Endothelial cell of umbilical vein (primary cell): ENCODE results near the gene ENTREP1. TPM values are rescaled to one million over a fixed set of nuclear protein-coding genes. Genes with fewer than 3 reads are reported as not detected.

Source experiments
- BruUV-seq: library from RNA; stranded (reverse); fragments of 400-500 nt; replicated peaks from 2 replicates; lab custom pipeline; 2021; lab: Mats Ljungman, UMichigan
- CTCF ChIA-PET: fragments of 300-600, 350-600 bp; sonication (Branson Sonifier 250); formaldehyde crosslinking; loops from one replicate; lab custom pipeline; 2021; ENCODE audit warnings: antibody characterized with exemption, inconsistent platforms; lab: Charles Lee
- POLR2A ChIA-PET: fragments of 300-600, 350-600 bp; sonication (Branson Sonifier 250); formaldehyde crosslinking; loops from one replicate; lab custom pipeline; 2021; ENCODE audit warnings: antibody characterized with exemption, inconsistent platforms; lab: Charles Lee
- DNase-seq: peaks from one replicate; pipeline ENCODE4 v3.0.0-alpha.2; 2011; ENCODE audit warnings: low read depth, low spot score
- FAIRE-seq: peaks from 2 replicates; lab custom pipeline; 2011; peaks lifted over from hg19 to GRCh38; lab: Jason Lieb, UNC
- H2AFZ ChIP-seq: 2 replicates; pipeline ENCODE4 v1.6.0; 2012; ENCODE audit warnings: low read depth, low read length, control low read depth, inconsistent platforms
- H3K27ac ChIP-seq: 2 replicates; pipeline ENCODE4 v1.5.1; 2011; ENCODE audit warnings: low read depth, mild to moderate bottlenecking, control low read depth, low read length, moderate library complexity; ENCODE audit not compliant: insufficient read depth
- H3K27me3 ChIP-seq, 2 experiments: 2 replicates each; pipeline versions ENCODE4 v1.6.0 to v1.6.1; 2011; ENCODE audit warnings: low read length in 2 of 2, mixed read lengths in 1 of 2; ENCODE audit not compliant: control insufficient read depth in 2 of 2, insufficient read depth in 2 of 2
- H3K36me3 ChIP-seq, 2 experiments: 2 replicates in 1 of 2; 3 replicates in 1 of 2; pipeline ENCODE4 v1.5.1; 2011; ENCODE audit warnings: low read length in 2 of 2, mild to moderate bottlenecking in 1 of 2, moderate library complexity in 1 of 2; ENCODE audit not compliant: control insufficient read depth in 2 of 2, insufficient read depth in 2 of 2; ENCODE audit errors: extremely low read depth in 1 of 2
- H3K4me1 ChIP-seq: 3 replicates; pipeline ENCODE4 v1.5.1; 2011; ENCODE audit warnings: mild to moderate bottlenecking, low read length; ENCODE audit not compliant: control insufficient read depth, insufficient read depth; ENCODE audit errors: extremely low read depth
- H3K4me2 ChIP-seq: 2 replicates; pipeline ENCODE4 v1.6.1; 2011; ENCODE audit warnings: low read length, control low read depth, mixed read lengths; ENCODE audit not compliant: insufficient read depth
- H3K4me3 ChIP-seq, 3 experiments: fragments of 200-600 bp in 1 of 3; sonication (generic), shearing (Covaris generic) in 1 of 3; replicated peaks in 1 of 3; 2 replicates each; pipeline ENCODE4 v1.5.1; 2011 to 2016; ENCODE audit warnings: control low read depth in 3 of 3, low read length in 3 of 3, mild to moderate bottlenecking in 2 of 3, inconsistent platforms in 1 of 3, low read depth in 1 of 3, moderate library complexity in 1 of 3; ENCODE audit not compliant: insufficient read depth in 1 of 3
- H3K79me2 ChIP-seq: 2 replicates; pipeline ENCODE4 v1.6.0; 2012; ENCODE audit warnings: low read length, inconsistent platforms; ENCODE audit not compliant: control insufficient read depth, insufficient read depth
- H3K9ac ChIP-seq: replicated peaks from 2 replicates; pipeline ENCODE3; 2011; ENCODE audit warnings: low read length, control low read depth; ENCODE audit not compliant: insufficient read depth; ENCODE audit errors: extremely low read depth
- H3K9me1 ChIP-seq: replicated peaks from 3 replicates; pipeline ENCODE4 v1.6.0; 2011; ENCODE audit warnings: mild to moderate bottlenecking, low read length; ENCODE audit not compliant: control insufficient read depth, insufficient read depth; ENCODE audit errors: extremely low read depth
- H3K9me3 ChIP-seq: replicated peaks from 2 replicates; pipeline ENCODE4 v1.5.1; 2012; ENCODE audit warnings: low read length, inconsistent platforms; ENCODE audit not compliant: control insufficient read depth, insufficient read depth
- H4K20me1 ChIP-seq: replicated peaks from 2 replicates; pipeline ENCODE3; 2011; ENCODE audit warnings: mild to moderate bottlenecking, low read length; ENCODE audit not compliant: control insufficient read depth, insufficient read depth; ENCODE audit errors: extremely low read depth
- EZH2 ChIP-seq: IDR thresholded peaks from 2 replicates; pipeline ENCODE4 v1.6.1; 2012; ENCODE audit warnings: borderline replicate concordance, low read depth, mild to moderate bottlenecking, moderate library complexity, low read length, inconsistent platforms; ENCODE audit not compliant: severe bottlenecking
- FOS ChIP-seq: IDR thresholded peaks from 2 replicates; pipeline ENCODE4 v1.6.1; 2011; ENCODE audit warnings: mild to moderate bottlenecking, low read length, moderate library complexity, borderline replicate concordance; ENCODE audit not compliant: insufficient read depth
- GATA2 ChIP-seq: IDR thresholded peaks from 2 replicates; pipeline ENCODE4 v1.7.0; 2011; ENCODE audit warnings: low read depth, mild to moderate bottlenecking, moderate library complexity, mixed read lengths, low read length; ENCODE audit not compliant: insufficient read length, insufficient read depth
- JUN ChIP-seq: IDR thresholded peaks from 2 replicates; pipeline ENCODE4 v1.6.1; 2011; ENCODE audit warnings: borderline replicate concordance, low read depth; ENCODE audit not compliant: insufficient read length, insufficient read depth
- MYC ChIP-seq: IDR thresholded peaks from one replicate; pipeline ENCODE4 v1.6.1; 2011; ENCODE audit warnings: mild to moderate bottlenecking, low read depth, low read length
- POLR2A ChIP-seq: IDR thresholded peaks from 2 replicates; pipeline ENCODE4 v1.6.1; 2012; ENCODE audit warnings: low read depth, mild to moderate bottlenecking, control low read depth, low read length
- POLR2AphosphoS5 ChIP-seq: IDR thresholded peaks from 2 replicates; pipeline ENCODE4 v1.6.1; 2012; ENCODE audit warnings: low read depth, mild to moderate bottlenecking, control low read depth, low read length, moderate library complexity; ENCODE audit not compliant: insufficient read depth
- dilution Hi-C: fragments of 300-500 bp; cut with MboI; formaldehyde crosslinking; loops from one replicate; pipeline ENCODE4 v1.15.0; 2019; ENCODE audit warnings: low sequenced_read_pairs; ENCODE audit not compliant: extremely low pct_ligation_motif_present
- intact Hi-C: fragments of 100-400 bp; cut with micrococcal nuclease; formaldehyde crosslinking; loops from one replicate; pipeline ENCODE4 v1.10.0; 2022
- polyA plus RNA-seq, 4 experiments: library from polyadenylated mRNA; depleted of rRNA in 3 of 4; stranded (reverse) in 3 of 4; unstranded in 1 of 4; fragments of >200 nt; gene quantifications; 2 replicates each; pipeline versions ENCODE4 v1.2.1 to v1.2.3, GENCODE V29; 2011 to 2012; ENCODE audit warnings: missing spikeins in 1 of 4
- total RNA-seq: library from RNA; stranded (reverse); gene quantifications from 2 replicates; pipeline ENCODE4 v1.2.3, GENCODE V29; 2021
- TF ChIP-seq, protein P1 (sequence below), 2 donors: IDR thresholded peaks; 1 replicate in 1 of 2; 2 replicates in 1 of 2; pipeline ENCODE4 v1.5.1; 2011; ENCODE audit warnings: low read length in 2 of 2, mild to moderate bottlenecking in 2 of 2, moderate library complexity in 2 of 2, control low read depth in 1 of 2, inconsistent platforms in 1 of 2, low read depth in 1 of 2; ENCODE audit not compliant: insufficient read depth in 1 of 2; ENCODE audit errors: extremely low read depth in 1 of 2
- TF ChIP-seq, protein P2 (sequence below): IDR thresholded peaks from 2 replicates; pipeline ENCODE4 v1.6.1; 2011; ENCODE audit not compliant: insufficient read depth, insufficient read length

ENTREP1 gene
- total and polyA plus RNA-seq, 2 donors (not counting 3 experiments of a cell fraction or from before 2014, with no cell fraction given): 7.1 to 13.5 TPM

- ChIA-PET CTCF (no interaction called here), POLR2A (no interaction called here)
- intact Hi-C loops: no loop called here
- Histone ChIP-seq H3K9me3 (no peaks in the 10 kb centered on the region), H3K79me2 (no peaks in the 10 kb centered on the region), H3K4me3 (no peak overlapping the region), H4K20me1 (no peaks in the 10 kb centered on the region), H3K27ac (no peak overlapping the region), H2AFZ (no peak overlapping the region), H3K4me2 (no peak overlapping the region), H3K9me1 (no peaks in the 10 kb centered on the region), H3K4me1 (no peaks in the 10 kb centered on the region), H3K27me3 (peaks cover 0 to 2% of the 10 kb centered on the region in 2 experiments), H3K36me3 (no peaks in the 10 kb centered on the region), H3K9ac (no peak overlapping the region)
- DNase-seq (no peak), FAIRE-seq (no peak)
- no TSS peak for BruUV-seq
- TF ChIP-seq, protein P1, sequence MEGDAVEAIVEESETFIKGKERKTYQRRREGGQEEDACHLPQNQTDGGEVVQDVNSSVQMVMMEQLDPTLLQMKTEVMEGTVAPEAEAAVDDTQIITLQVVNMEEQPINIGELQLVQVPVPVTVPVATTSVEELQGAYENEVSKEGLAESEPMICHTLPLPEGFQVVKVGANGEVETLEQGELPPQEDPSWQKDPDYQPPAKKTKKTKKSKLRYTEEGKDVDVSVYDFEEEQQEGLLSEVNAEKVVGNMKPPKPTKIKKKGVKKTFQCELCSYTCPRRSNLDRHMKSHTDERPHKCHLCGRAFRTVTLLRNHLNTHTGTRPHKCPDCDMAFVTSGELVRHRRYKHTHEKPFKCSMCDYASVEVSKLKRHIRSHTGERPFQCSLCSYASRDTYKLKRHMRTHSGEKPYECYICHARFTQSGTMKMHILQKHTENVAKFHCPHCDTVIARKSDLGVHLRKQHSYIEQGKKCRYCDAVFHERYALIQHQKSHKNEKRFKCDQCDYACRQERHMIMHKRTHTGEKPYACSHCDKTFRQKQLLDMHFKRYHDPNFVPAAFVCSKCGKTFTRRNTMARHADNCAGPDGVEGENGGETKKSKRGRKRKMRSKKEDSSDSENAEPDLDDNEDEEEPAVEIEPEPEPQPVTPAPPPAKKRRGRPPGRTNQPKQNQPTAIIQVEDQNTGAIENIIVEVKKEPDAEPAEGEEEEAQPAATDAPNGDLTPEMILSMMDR (IDR thresholded peaks at IDR 0.05; ENCODE audit: extremely low read depth in 1 of 2, insufficient read depth in 1 of 2, low read depth in 1 of 2, low read length in 2 of 2): no peak
- TF ChIP-seq POLR2AphosphoS5: no peak
- TF ChIP-seq, protein P2, sequence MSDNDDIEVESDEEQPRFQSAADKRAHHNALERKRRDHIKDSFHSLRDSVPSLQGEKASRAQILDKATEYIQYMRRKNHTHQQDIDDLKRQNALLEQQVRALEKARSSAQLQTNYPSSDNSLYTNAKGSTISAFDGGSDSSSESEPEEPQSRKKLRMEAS: no peak
- dilution Hi-C loops: no loop called here
Measured at GRCh38 chr9:69332067-69332685, 7.2 kb downstream of the ENTREP1 start.

DNA sequence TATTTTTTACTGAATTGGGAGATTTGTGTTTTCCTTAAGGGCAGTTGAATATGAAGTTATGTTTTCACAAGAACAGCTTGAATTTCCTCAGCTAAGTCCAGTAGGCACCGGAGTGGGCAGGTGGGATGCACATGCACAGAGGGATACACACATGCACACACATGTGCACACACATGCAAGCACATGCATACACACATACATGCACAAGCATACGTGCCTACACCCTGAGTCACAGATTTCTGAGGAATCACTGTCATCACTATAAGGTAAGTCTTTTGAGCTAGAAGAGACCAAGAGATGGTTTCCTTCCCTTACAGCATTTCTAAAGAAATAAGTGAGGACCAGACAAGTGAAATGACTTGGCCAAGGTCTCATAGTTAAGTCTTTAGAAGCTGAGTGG, 8.7 kb downstream of the ENTREP1 start:
- no peaks in the 10 kb centered on the region for H4K20me1 ChIP-seq
- BruUV-seq: no TSS peak
- ChIA-PET CTCF (interaction anchor here (1.3 kb wide), 1 partner anchor 11 kb away, joined by 3 read pairs; no protein-coding TSS in a partner anchor), POLR2A (interaction anchor here (0.6 kb wide), 1 partner anchor 45 kb away, joined by 3 read pairs; no protein-coding TSS in a partner anchor)
- no peak overlapping the region for H3K9ac ChIP-seq
- H3K4me1 ChIP-seq: no peaks in the 10 kb centered on the region
- intact Hi-C loops: no loop called here
- H3K36me3 ChIP-seq: no peaks in the 10 kb centered on the region
- dilution Hi-C loops: no loop called here
- FAIRE-seq (no peak), DNase-seq (no peak)
- no peaks in the 10 kb centered on the region for H3K27me3 ChIP-seq
- H3K4me3 ChIP-seq: no peak overlapping the region
- no peaks in the 10 kb centered on the region for H3K9me1 ChIP-seq
- H2AFZ ChIP-seq: no peak overlapping the region
- H3K9me3 ChIP-seq: no peaks in the 10 kb centered on the region
- H3K27ac ChIP-seq: no peak overlapping the region
- TF ChIP-seq, protein P1 (IDR thresholded peaks at IDR 0.05; ENCODE audit: extremely low read depth in 1 of 2, insufficient read depth in 1 of 2, low read depth in 1 of 2, low read length in 2 of 2): no peak
- TF ChIP-seq, protein P2: no peak
- TF ChIP-seq JUN (no peak), POLR2AphosphoS5 (no peak), EZH2 (no peak), POLR2A (no peak), FOS (no peak), MYC (no peak), GATA2 (no peak)
- H3K4me2 ChIP-seq: no peak overlapping the region
- no peaks in the 10 kb centered on the region for H3K79me2 ChIP-seq
